ENCODE measurements around the gene NODAL.

- TF ChIP-seq JUND (IDR thresholded peaks at IDR 0.05), result no peak
- TF ChIP-seq POLR2A (IDR thresholded peaks at IDR 0.05; ENCODE audit: borderline replicate concordance, extremely low read depth, insufficient read depth, insufficient read length), result no peak
- TF ChIP-seq POLR2AphosphoS5 (IDR thresholded peaks at IDR 0.05; ENCODE audit: low read depth, low read length), result no peak
- no peak for TF ChIP-seq CTCF (IDR thresholded peaks at IDR 0.05 in 2 of 3, conservative IDR thresholded peaks at IDR 0.05 in 1 of 3; ENCODE audit: borderline replicate concordance in 1 of 3, insufficient read depth in 1 of 3, low read depth in 2 of 3, low read length in 2 of 3)
Measured at GRCh38 chr10:70444744-70445143, 3.3 kb upstream of the NODAL start.

Measured in HCT116 (cell line).